Measurements from ENCODE around the gene TRAK2.

The TRAK2 gene

DNA sequence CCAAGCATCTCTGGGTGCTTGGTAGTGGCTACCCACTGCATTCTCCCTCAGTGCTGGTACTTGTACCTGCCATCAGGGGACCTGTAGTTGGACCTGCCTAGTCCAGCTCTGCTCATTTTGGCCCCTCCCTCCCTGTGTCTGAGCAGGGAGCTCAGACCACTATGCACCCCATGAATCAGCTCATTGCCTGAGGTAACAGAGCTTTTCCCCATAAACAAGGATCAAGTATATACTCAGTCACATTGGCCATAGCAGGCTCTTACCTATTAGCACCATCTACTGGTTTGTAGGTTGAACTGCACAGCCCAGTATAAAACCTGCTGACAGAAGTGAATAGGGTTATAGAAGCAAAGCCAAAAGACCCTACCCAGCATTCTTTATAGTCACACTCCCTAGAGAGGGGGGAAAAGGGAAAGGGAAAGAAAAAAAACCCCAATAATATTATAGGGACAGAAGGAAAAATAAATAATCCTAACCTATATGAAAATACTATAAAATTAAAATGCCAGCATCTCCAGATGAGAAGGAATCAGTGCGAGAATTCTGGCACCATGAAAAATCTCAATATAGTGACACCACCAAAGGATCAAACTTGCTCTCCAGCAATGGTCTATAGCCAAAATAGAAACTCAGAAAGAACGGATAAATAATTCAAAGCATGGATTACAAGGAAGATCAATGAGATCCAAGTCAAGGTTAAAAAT lies 87.2 kb downstream of the TRAK2 start:
- peaks cover 6% of the 10 kb centered on the region for H3K4me1 ChIP-seq
- peaks cover 23% of the 10 kb centered on the region for H3K36me3 ChIP-seq
- peaks cover 36% of the 10 kb centered on the region for H3K9me3 ChIP-seq
- no peak overlapping the region for H3K9ac ChIP-seq
- H3K4me3 ChIP-seq: no peak overlapping the region
- H3K27ac ChIP-seq: no peak overlapping the region
- no peak for TF ChIP-seq Cebpa-rat (IDR thresholded peaks at IDR 0.05)
- H3K27me3 ChIP-seq: no peaks in the 10 kb centered on the region
- H3K4me2 ChIP-seq: no peak overlapping the region
- no peaks in the 10 kb centered on the region for H4K20me1 ChIP-seq

DNA sequence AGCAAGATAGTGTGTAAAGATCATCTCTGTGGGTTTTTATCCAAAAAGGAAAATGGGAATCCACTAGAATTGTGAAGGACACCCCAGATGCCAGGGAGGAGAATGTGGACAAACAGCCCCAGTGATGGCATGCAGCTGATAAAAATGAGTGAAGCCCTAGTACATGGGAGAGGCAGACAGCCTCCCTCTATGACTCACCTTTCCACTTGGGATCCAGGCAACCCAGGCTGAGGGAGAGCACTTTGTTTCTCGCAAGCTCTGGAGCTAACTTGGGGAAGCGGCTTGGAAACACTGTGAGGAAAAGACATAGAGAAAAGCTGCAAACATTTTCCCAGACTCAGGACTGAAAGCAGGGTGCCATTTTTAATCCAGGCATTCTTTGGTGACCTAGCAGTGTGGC lies 88.9 kb downstream of the TRAK2 start:
- no peak overlapping the region for H3K4me2 ChIP-seq
- H3K4me3 ChIP-seq: no peak overlapping the region
- H3K9me3 ChIP-seq: peaks cover 19% of the 10 kb centered on the region
- H3K9ac ChIP-seq: no peak overlapping the region
- H3K27ac ChIP-seq: no peak overlapping the region
- H3K4me1 ChIP-seq: peaks cover 6% of the 10 kb centered on the region
- H3K36me3 ChIP-seq: peaks cover 25% of the 10 kb centered on the region
- no peaks in the 10 kb centered on the region for H4K20me1 ChIP-seq
- TF ChIP-seq Cebpa-rat (IDR thresholded peaks at IDR 0.05): no peak
- H3K27me3 ChIP-seq: no peaks in the 10 kb centered on the region

GRCh38 chr2:201361078-201361733 lies 90.1 kb downstream of the TRAK2 start:
- Histone ChIP-seq H3K27me3 (no peaks in the 10 kb centered on the region), H3K4me3 (no peak overlapping the region), H3K9me3 (peaks cover 16% of the 10 kb centered on the region), H3K9ac (no peak overlapping the region), H3K4me1 (peaks cover 4% of the 10 kb centered on the region), H3K36me3 (peaks cover 25% of the 10 kb centered on the region), H4K20me1 (no peaks in the 10 kb centered on the region), H3K27ac (no peak overlapping the region), H3K4me2 (no peak overlapping the region)
- TF ChIP-seq Cebpa-rat (IDR thresholded peaks at IDR 0.05): no peak

DNA sequence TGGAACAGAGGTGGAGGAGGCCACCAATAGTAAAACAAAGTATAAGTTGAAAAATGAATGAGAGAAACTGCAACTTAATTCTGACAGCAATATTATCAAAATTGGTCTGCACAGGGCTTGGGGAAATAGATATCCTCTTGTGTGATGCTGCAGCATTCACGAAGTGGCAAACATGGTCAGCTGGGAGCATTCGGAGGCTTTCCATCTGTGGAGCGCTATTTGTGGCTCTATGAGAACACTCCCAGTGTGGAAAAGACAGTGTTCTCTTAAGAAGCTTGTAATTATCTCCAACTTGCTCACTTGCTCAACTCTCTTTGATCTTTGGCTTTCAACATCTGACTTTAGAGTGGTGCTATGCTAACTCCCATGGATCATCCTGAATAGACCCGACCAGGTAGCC lies 91.0 kb downstream of the TRAK2 start:
- Histone ChIP-seq H3K4me3 (no peak overlapping the region), H3K36me3 (peaks cover 25% of the 10 kb centered on the region), H3K4me1 (no peaks in the 10 kb centered on the region), H3K27me3 (no peaks in the 10 kb centered on the region), H3K9ac (no peak overlapping the region), H3K9me3 (peaks cover 16% of the 10 kb centered on the region), H3K27ac (no peak overlapping the region), H4K20me1 (no peaks in the 10 kb centered on the region), H3K4me2 (no peak overlapping the region)
- TF ChIP-seq Cebpa-rat (IDR thresholded peaks at IDR 0.05): no peak

GRCh38 chr2:201358684-201359083 lies 92.6 kb downstream of the TRAK2 start:
- Histone ChIP-seq H3K4me3 (no peak overlapping the region), H3K36me3 (peaks cover 21% of the 10 kb centered on the region), H3K27me3 (no peaks in the 10 kb centered on the region), H3K27ac (no peak overlapping the region), H3K9me3 (peaks cover 15% of the 10 kb centered on the region), H3K4me1 (no peaks in the 10 kb centered on the region), H3K9ac (no peak overlapping the region), H4K20me1 (no peaks in the 10 kb centered on the region), H3K4me2 (no peak overlapping the region)
- TF ChIP-seq Cebpa-rat (IDR thresholded peaks at IDR 0.05): no peak

GRCh38 chr2:201357221-201357620 lies 94.0 kb downstream of the TRAK2 start, which contains the start of gene FLACC1:
Gene FLACC1 (minus strand): TSS chr2:201357345. CDS start chr2:201351404, 5,941 bp downstream.
- Histone ChIP-seq H3K36me3 (0 out of 2 replicates have a peak, but pooled peaks cover 7% of the 10 kb centered on the region), H3K27me3 (no peaks in the 10 kb centered on the region), H3K4me2 (no peak within 1 kb of the TSS), H4K20me1 (no peaks in the 10 kb centered on the region), H3K9me3 (peaks cover under 1% of the 10 kb centered on the region; the same call in 1 of the 2 replicates), H3K9ac (no peak within 1 kb of the TSS), H3K4me1 (no peaks in the 10 kb centered on the region), H3K27ac (no peak within 1 kb of the TSS), H3K4me3 (no peak within 1 kb of the TSS)
- TF ChIP-seq Cebpa-rat (IDR thresholded peaks at IDR 0.05): no peak

- Histone ChIP-seq H3K4me1 (no peaks in the 10 kb centered on the region), H3K27ac (no peak overlapping the region), H3K36me3 (no peaks in the 10 kb centered on the region), H3K27me3 (no peaks in the 10 kb centered on the region), H3K4me3 (no peak overlapping the region), H4K20me1 (no peaks in the 10 kb centered on the region), H3K4me2 (no peak overlapping the region), H3K9me3 (no peaks in the 10 kb centered on the region), H3K9ac (no peak overlapping the region)
- TF ChIP-seq Cebpa-rat (IDR thresholded peaks at IDR 0.05): no peak
Observed at GRCh38 chr2:201353116-201353515, 98.1 kb downstream of the TRAK2 start.

GRCh38 chr2:201350879-201351278 lies 100.4 kb downstream of the TRAK2 start:
- Histone ChIP-seq H4K20me1 (no peaks in the 10 kb centered on the region), H3K4me2 (no peak overlapping the region)
- TF ChIP-seq Cebpa-rat (IDR thresholded peaks at IDR 0.05): no peak

GRCh38 chr2:201349601-201350000 lies 101.7 kb downstream of the TRAK2 start:
- Histone ChIP-seq H3K36me3 (no peaks in the 10 kb centered on the region), H3K4me2 (no peak overlapping the region), H3K4me1 (no peaks in the 10 kb centered on the region), H3K4me3 (no peak overlapping the region), H3K9ac (no peak overlapping the region), H3K9me3 (no peaks in the 10 kb centered on the region), H3K27ac (no peak overlapping the region), H3K27me3 (no peaks in the 10 kb centered on the region), H4K20me1 (no peaks in the 10 kb centered on the region)
- TF ChIP-seq Cebpa-rat (IDR thresholded peaks at IDR 0.05): no peak

More at GRCh38 chr2:201350879-201351278, 100.4 kb downstream of the TRAK2 start:
- Histone ChIP-seq H3K4me1 (no peaks in the 10 kb centered on the region), H3K4me3 (no peak overlapping the region), H3K27me3 (no peaks in the 10 kb centered on the region), H3K9me3 (no peaks in the 10 kb centered on the region), H3K9ac (no peak overlapping the region), H3K36me3 (no peaks in the 10 kb centered on the region), H3K27ac (no peak overlapping the region)

DNA sequence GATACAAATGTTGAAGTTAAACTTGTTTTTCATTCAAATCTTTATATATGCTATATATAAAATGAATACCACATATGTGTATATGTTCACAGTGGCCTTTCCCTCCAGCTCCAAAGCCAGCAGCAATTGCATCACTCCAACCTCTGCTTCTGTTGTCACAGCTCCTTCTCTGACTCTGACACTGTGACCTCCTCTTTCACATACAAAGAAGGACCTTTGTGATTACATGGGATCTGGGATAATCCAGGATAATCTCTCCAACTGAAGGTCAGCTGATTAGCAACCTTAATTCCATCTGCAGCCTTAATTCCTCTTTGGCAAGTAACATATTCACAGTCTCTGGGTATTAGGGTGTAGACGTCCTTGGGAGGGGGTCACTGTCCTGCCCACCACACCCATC lies 102.5 kb downstream of the TRAK2 start:
- H3K9me3 ChIP-seq: no peaks in the 10 kb centered on the region
- H3K27me3 ChIP-seq: no peaks in the 10 kb centered on the region
- no peak overlapping the region for H3K4me2 ChIP-seq
- no peak for TF ChIP-seq Cebpa-rat (IDR thresholded peaks at IDR 0.05)
- H4K20me1 ChIP-seq: no peaks in the 10 kb centered on the region
- H3K27ac ChIP-seq: no peak overlapping the region
- no peak overlapping the region for H3K4me3 ChIP-seq
- H3K9ac ChIP-seq: no peak overlapping the region
- H3K4me1 ChIP-seq: no peaks in the 10 kb centered on the region
- no peaks in the 10 kb centered on the region for H3K36me3 ChIP-seq

Measured in BLaER1 (cell line).